Endothelial cell of hepatic sinusoid (primary cell): ENCODE results near the gene PSORS1C1.
"Not testable (repeated sequence)": the region's sequence is repeated elsewhere in the genome, so short reads cannot be mapped to it uniquely, and the experiment has no call there.

Source experiments
- in situ Hi-C: cut with HindIII; loops from 2 replicates; pipeline ENCODE4 v1.10.0; 2017; ENCODE audit warnings: low sequenced_read_pairs

The PSORS1C1 gene

GRCh38 chr6:31157513-31158139 is 43.0 kb downstream of the PSORS1C1 start, which contains the start of gene CCHCR1:
CCHCR1 (minus strand) TSS chr6:31157802; CDS start chr6:31157600, 202 bp downstream.
- in situ Hi-C loops: no loop called here

- in situ Hi-C loops: no loop called here
Observed at GRCh38 chr6:31158140-31158862, 43.7 kb downstream of the PSORS1C1 start, which contains the start of gene TCF19. TCF19 (plus strand) TSS chr6:31158589; CDS start chr6:31159470, 881 bp downstream.

GRCh38 chr6:31158863-31159855 is 44.6 kb downstream of the PSORS1C1 start:
- in situ Hi-C loops: no loop called here

- in situ Hi-C loops: no loop called here
Observed at GRCh38 chr6:31161216-31162126, 46.9 kb downstream of the PSORS1C1 start.

GRCh38 chr6:31162463-31163165 is 48.0 kb downstream of the PSORS1C1 start:
- in situ Hi-C loops: no loop called here

GRCh38 chr6:31163922-31164321 is 49.3 kb downstream of the PSORS1C1 start:
- in situ Hi-C loops: no loop called here

GRCh38 chr6:31164475-31165063 is 50.0 kb downstream of the PSORS1C1 start:
- in situ Hi-C loops: not testable (repeated sequence)

GRCh38 chr6:31165064-31165832 is 50.6 kb downstream of the PSORS1C1 start:
- in situ Hi-C loops: not testable (repeated sequence)

GRCh38 chr6:31165986-31166385 is 51.4 kb downstream of the PSORS1C1 start:
- in situ Hi-C loops: no loop called here

- in situ Hi-C loops: no loop called here
Observed at GRCh38 chr6:31168606-31169005, 54.0 kb downstream of the PSORS1C1 start.

- in situ Hi-C loops: no loop called here
Observed at GRCh38 chr6:31169123-31169857, 54.7 kb downstream of the PSORS1C1 start.

- in situ Hi-C loops: not testable (repeated sequence)
Observed at GRCh38 chr6:31169858-31170599, 55.4 kb downstream of the PSORS1C1 start.

GRCh38 chr6:31170600-31170881 is 55.9 kb downstream of the PSORS1C1 start, which contains the start of gene POU5F1:
POU5F1 (minus strand) TSS chr6:31170682; CDS start chr6:31170620, 62 bp downstream.
- in situ Hi-C loops: no loop called here

GRCh38 chr6:31170987-31171671 is 56.5 kb downstream of the PSORS1C1 start:
- in situ Hi-C loops: no loop called here

GRCh38 chr6:31171931-31172905 is 57.6 kb downstream of the PSORS1C1 start:
- in situ Hi-C loops: no loop called here
